K562 (cell line): ENCODE measurements around the gene LRRTM3.

Experiments used
- BCL6 ChIP-seq: fragments of 250-450 bp; sonication (Bioruptor Pico); IDR thresholded peaks from 2 replicates; pipeline ENCODE4 v1.4.0; 2020
- EZH2 ChIP-seq: IDR thresholded peaks from 2 replicates; pipeline ENCODE4 v1.6.1; 2012; ENCODE audit warnings: low read depth, mild to moderate bottlenecking, inconsistent platforms, low read length, borderline replicate concordance
- HDAC3 ChIP-seq: fragments of 450-650 bp; IDR thresholded peaks from 2 replicates; pipeline ENCODE4 v1.6.1; 2018; ENCODE audit warnings: borderline replicate concordance, mild to moderate bottlenecking, moderate library complexity; ENCODE audit not compliant: partially characterized antibody
- POLR2A ChIP-seq: fragments of 450-650 bp; conservative IDR thresholded peaks from 2 replicates; pipeline ENCODE4 v1.6.1; 2016
- TF ChIP-seq, protein P1 (sequence below): fragments of 150-350 bp; conservative IDR thresholded peaks from 2 replicates; pipeline ENCODE4 v1.6.1; 2014; ENCODE audit warnings: low read length

- TF ChIP-seq BCL6 (CRISPR knock-in tag) (no peak), POLR2A (no peak), EZH2 (no peak), HDAC3 (no peak)
- TF ChIP-seq, protein P1, sequence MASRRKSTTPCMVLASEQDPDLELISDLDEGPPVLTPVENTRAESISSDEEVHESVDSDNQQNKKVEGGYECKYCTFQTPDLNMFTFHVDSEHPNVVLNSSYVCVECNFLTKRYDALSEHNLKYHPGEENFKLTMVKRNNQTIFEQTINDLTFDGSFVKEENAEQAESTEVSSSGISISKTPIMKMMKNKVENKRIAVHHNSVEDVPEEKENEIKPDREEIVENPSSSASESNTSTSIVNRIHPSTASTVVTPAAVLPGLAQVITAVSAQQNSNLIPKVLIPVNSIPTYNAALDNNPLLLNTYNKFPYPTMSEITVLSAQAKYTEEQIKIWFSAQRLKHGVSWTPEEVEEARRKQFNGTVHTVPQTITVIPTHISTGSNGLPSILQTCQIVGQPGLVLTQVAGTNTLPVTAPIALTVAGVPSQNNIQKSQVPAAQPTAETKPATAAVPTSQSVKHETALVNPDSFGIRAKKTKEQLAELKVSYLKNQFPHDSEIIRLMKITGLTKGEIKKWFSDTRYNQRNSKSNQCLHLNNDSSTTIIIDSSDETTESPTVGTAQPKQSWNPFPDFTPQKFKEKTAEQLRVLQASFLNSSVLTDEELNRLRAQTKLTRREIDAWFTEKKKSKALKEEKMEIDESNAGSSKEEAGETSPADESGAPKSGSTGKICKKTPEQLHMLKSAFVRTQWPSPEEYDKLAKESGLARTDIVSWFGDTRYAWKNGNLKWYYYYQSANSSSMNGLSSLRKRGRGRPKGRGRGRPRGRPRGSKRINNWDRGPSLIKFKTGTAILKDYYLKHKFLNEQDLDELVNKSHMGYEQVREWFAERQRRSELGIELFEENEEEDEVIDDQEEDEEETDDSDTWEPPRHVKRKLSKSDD = no peak
These were observed 189.1 kb downstream of the LRRTM3 start for GRCh38 chr10:67114945-67115344.
